GM23338 (cell line): ENCODE results near the gene DUSP3. TPM values are rescaled to one million over a fixed set of nuclear protein-coding genes. Genes with fewer than 3 reads are reported as not detected.

Experiments
- ATAC-seq: fragments of 200-7000 bp; cut with Tn5 transposase; 3 replicates; pipeline ENCODE4 v1.9.1; 2020
- DNase-seq: peaks from one replicate; pipeline ENCODE4 v3.0.0-alpha.2; 2015; ENCODE audit warnings: low spot score
- H2AFZ ChIP-seq: fragments of 200-600 bp; sonication (generic); 2 replicates; pipeline ENCODE4 v1.8.0; 2016; ENCODE audit warnings: antibody characterized with exemption, mild to moderate bottlenecking, moderate library complexity
- H3F3A ChIP-seq: fragments of 200-600 bp; sonication (generic); replicated peaks from 2 replicates; pipeline ENCODE4 v1.8.0; 2017; ENCODE audit warnings: antibody characterized with exemption, mixed run types, low read depth
- H3K27ac ChIP-seq: fragments of 200-600 bp; sonication (generic); 2 replicates; pipeline ENCODE4 v1.6.1; 2016; ENCODE audit warnings: low read depth
- H3K27me3 ChIP-seq: fragments of 200-600 bp; sonication (generic); 2 replicates; pipeline ENCODE4 v1.8.0; 2016; ENCODE audit warnings: mild to moderate bottlenecking, mixed run types, moderate library complexity; ENCODE audit not compliant: insufficient read depth
- H3K36me3 ChIP-seq: fragments of 200-600 bp; sonication (generic); 2 replicates; pipeline ENCODE4 v1.8.0; 2016; ENCODE audit warnings: mild to moderate bottlenecking; ENCODE audit not compliant: insufficient read depth
- H3K4me1 ChIP-seq: fragments of 200-600 bp; sonication (generic); 2 replicates; pipeline ENCODE4 v1.8.0; 2016; ENCODE audit warnings: mild to moderate bottlenecking, moderate library complexity; ENCODE audit not compliant: insufficient read depth
- H3K4me2 ChIP-seq: fragments of 200-600 bp; sonication (generic); 2 replicates; pipeline ENCODE4 v1.7.1; 2017; ENCODE audit warnings: mixed run types
- H3K4me3 ChIP-seq: fragments of 200-600 bp; sonication (generic); 2 replicates; pipeline ENCODE4 v1.6.1; 2016; ENCODE audit warnings: mixed run types
- H3K79me2 ChIP-seq: fragments of 200-600 bp; sonication (generic); replicated peaks from 2 replicates; pipeline ENCODE4 v1.8.0; 2017; ENCODE audit warnings: mild to moderate bottlenecking; ENCODE audit not compliant: insufficient read depth
- H3K9me2 ChIP-seq: fragments of 200-600 bp; sonication (generic); 2 replicates; pipeline ENCODE4 v1.8.0; 2017; ENCODE audit not compliant: insufficient read depth
- H4K20me1 ChIP-seq: fragments of 200-600 bp; sonication (generic); replicated peaks from 2 replicates; pipeline ENCODE4 v1.8.0; 2017; ENCODE audit warnings: mild to moderate bottlenecking; ENCODE audit not compliant: insufficient read depth
- H3K27ac Mint-ChIP-seq: 2 replicates; pipeline ENCODE4 v1.8.0; 2020; ENCODE audit warnings: inconsistent platforms, mild to moderate bottlenecking, moderate library complexity, mixed read lengths
- H3K27me3 Mint-ChIP-seq: 3 replicates; pipeline ENCODE4 v1.8.0; 2022; ENCODE audit warnings: low read depth, mild to moderate bottlenecking, moderate library complexity, mixed read lengths, inconsistent platforms; ENCODE audit not compliant: insufficient read depth, poor library complexity
- H3K36me3 Mint-ChIP-seq: 3 replicates; pipeline ENCODE4 v1.8.0; 2021; ENCODE audit warnings: low read depth, mild to moderate bottlenecking, inconsistent platforms, moderate library complexity, mixed read lengths
- H3K4me1 Mint-ChIP-seq: 3 replicates; pipeline ENCODE4 v1.8.0; 2020; ENCODE audit warnings: mild to moderate bottlenecking, inconsistent platforms, mixed read lengths
- H3K4me3 Mint-ChIP-seq: 3 replicates; pipeline ENCODE4 v1.8.0; 2021; ENCODE audit warnings: moderate library complexity, mild to moderate bottlenecking, inconsistent platforms, mixed read lengths
- H3K9me3 Mint-ChIP-seq: 3 replicates; pipeline ENCODE4 v1.8.0; 2020; ENCODE audit warnings: moderate library complexity, mild to moderate bottlenecking, inconsistent platforms, mixed read lengths
- CREB1 ChIP-seq: fragments of 250-450 bp; sonication (Bioruptor Pico); IDR thresholded peaks from 2 replicates; pipeline ENCODE4 v1.5.0; 2020; ENCODE audit warnings: low read depth, mild to moderate bottlenecking, moderate library complexity
- CTCF ChIP-seq, 2 experiments: fragments of 200-600 bp in 1 of 2; sonication (generic) in 1 of 2; conservative IDR thresholded peaks; 2 replicates each; pipeline versions ENCODE4 v1.5.1 to v1.6.1; 2016 to 2017; ENCODE audit warnings: antibody characterized with exemption in 2 of 2, low read depth in 2 of 2, mild to moderate bottlenecking in 2 of 2, moderate library complexity in 1 of 2
- EZH2 ChIP-seq: fragments of 200-600 bp; sonication (generic); IDR thresholded peaks from one replicate; pipeline ENCODE4 v1.8.0; 2017; ENCODE audit warnings: antibody characterized with exemption, mild to moderate bottlenecking, low read depth; ENCODE audit not compliant: unreplicated experiment
- EZH2phosphoT487 ChIP-seq: fragments of 200-600 bp; sonication (generic); IDR thresholded peaks from one replicate; pipeline ENCODE4 v1.8.1; 2018; ENCODE audit warnings: antibody characterized with exemption; ENCODE audit not compliant: unreplicated experiment
- JUNB ChIP-seq: IDR thresholded peaks from one replicate; pipeline ENCODE4 v1.6.1; 2016; ENCODE audit warnings: antibody characterized with exemption; ENCODE audit not compliant: unreplicated experiment
- POLR2AphosphoS5 ChIP-seq: IDR thresholded peaks from 2 replicates; pipeline ENCODE4 v1.6.1; 2016; ENCODE audit warnings: antibody characterized with exemption, low read depth
- REST ChIP-seq: IDR thresholded peaks from one replicate; pipeline ENCODE4 v1.6.1; 2018; ENCODE audit warnings: antibody characterized with exemption; ENCODE audit not compliant: unreplicated experiment
- ZNF114 ChIP-seq: fragments of 250-450 bp; sonication (Bioruptor Pico); IDR thresholded peaks from 2 replicates; pipeline ENCODE4 v1.5.0; 2020; ENCODE audit warnings: mild to moderate bottlenecking, moderate library complexity
- polyA plus RNA-seq: library from polyadenylated mRNA; unstranded; fragments of >200 nt; fragmentation: Nextera tagmentation; extraction: Ambion mirVana; gene quantifications from 2 replicates; pipeline ENCODE4 v1.2.1, GENCODE V29; 2016
- total RNA-seq: library from RNA; depleted of rRNA; stranded (reverse); fragments of >200 nt; shearing (Covaris generic); gene quantifications from 2 replicates; pipeline ENCODE4 v1.2.3, GENCODE V29; 2014

The DUSP3 gene
- total and polyA plus RNA-seq, 2 experiments from 2014 or later, result 14.7 to 22.1 TPM

- TF ChIP-seq CTCF (conservative IDR thresholded peaks at IDR 0.05; ENCODE audit: low read depth in 2 of 2), result peak; percentile 15 to 32; a peak in 2 of 4 replicates
Measured at GRCh38 chr17:43779145-43780125, 658 bp upstream of the DUSP3 start (continued).

GRCh38 chr17:43774304-43775250 is 4.2 kb downstream of the DUSP3 start:
- H3K36me3 Mint-ChIP-seq, result peaks cover 31% of the 10 kb centered on the region
- 0 out of 2 replicates have a peak, but pooled peaks cover 5% of the 10 kb centered on the region for H3K36me3 ChIP-seq
- H2AFZ ChIP-seq, result no peak overlapping the region
- DNase-seq, result no peak
- peaks cover 9% of the 10 kb centered on the region for H3K79me2 ChIP-seq
- no peak overlapping the region for H3K4me3 ChIP-seq
- H3K9me2 ChIP-seq, result no peaks in the 10 kb centered on the region
- H3K27ac Mint-ChIP-seq, result no peak overlapping the region
- H3K4me2 ChIP-seq, result no peak overlapping the region
- peaks cover 9% of the 10 kb centered on the region; the same call in 1 of the 2 replicates for H4K20me1 ChIP-seq
- no peak for ATAC-seq
- peaks cover 3% of the 10 kb centered on the region for H3K27me3 ChIP-seq
- H3K9me3 Mint-ChIP-seq, result no peaks in the 10 kb centered on the region
- no peak overlapping the region for H3K4me3 Mint-ChIP-seq
- no peaks in the 10 kb centered on the region for H3F3A ChIP-seq
- peaks cover 4% of the 10 kb centered on the region; the same call in 2 of the 3 replicates for H3K4me1 Mint-ChIP-seq
- peaks cover 8% of the 10 kb centered on the region for H3K27me3 Mint-ChIP-seq
- no peak overlapping the region for H3K27ac ChIP-seq
- H3K4me1 ChIP-seq, result peaks cover 8% of the 10 kb centered on the region
- TF ChIP-seq ZNF114 (CRISPR knock-in tag) (no peak), CREB1 (CRISPR knock-in tag) (no peak), EZH2 (no peak), EZH2phosphoT487 (no peak), POLR2AphosphoS5 (no peak), JUNB (no peak), CTCF (conservative IDR thresholded peaks at IDR 0.05; ENCODE audit: low read depth in 2 of 2) (no peak), REST (no peak)
